GM12872 (cell line): ENCODE results near the gene ESM1.

ENCODE experiments used
- CTCF ChIP-seq: IDR thresholded peaks from 3 replicates; pipeline ENCODE4 v1.5.1; 2011; ENCODE audit warnings: low read depth, mild to moderate bottlenecking, low read length, moderate library complexity; ENCODE audit not compliant: insufficient read depth

The ESM1 gene

GRCh38 chr5:54994628-54995027 is 9.2 kb upstream of the ESM1 start:
- no peak for TF ChIP-seq CTCF

DNA sequence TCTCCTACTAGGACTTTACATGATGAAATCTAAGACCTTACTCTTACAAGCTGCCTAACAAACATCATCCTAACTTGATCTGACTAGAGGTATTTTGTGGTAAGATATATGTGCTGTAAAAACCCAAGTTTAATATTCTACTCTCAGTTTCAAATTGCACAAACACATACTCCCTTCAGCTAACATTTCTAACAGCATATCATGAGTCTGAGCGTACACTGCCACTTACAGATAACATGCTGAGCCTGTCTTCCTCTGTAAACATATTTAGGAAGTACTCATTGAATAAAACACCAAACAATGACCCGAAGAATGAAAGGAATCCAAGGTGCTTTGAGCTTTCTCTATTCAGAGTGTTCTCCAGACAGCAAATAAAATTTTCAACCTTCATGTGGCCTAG is 7.9 kb upstream of the ESM1 start:
- TF ChIP-seq CTCF = no peak

GRCh38 chr5:54991416-54991815 is 6.0 kb upstream of the ESM1 start:
- TF ChIP-seq CTCF = no peak

- TF ChIP-seq CTCF = no peak
Observed at GRCh38 chr5:54990841-54991258, 5.5 kb upstream of the ESM1 start.

GRCh38 chr5:54988817-54989216 is 3.4 kb upstream of the ESM1 start:
- TF ChIP-seq CTCF = no peak

GRCh38 chr5:54988218-54988617 is 2.8 kb upstream of the ESM1 start:
- TF ChIP-seq CTCF = no peak

DNA sequence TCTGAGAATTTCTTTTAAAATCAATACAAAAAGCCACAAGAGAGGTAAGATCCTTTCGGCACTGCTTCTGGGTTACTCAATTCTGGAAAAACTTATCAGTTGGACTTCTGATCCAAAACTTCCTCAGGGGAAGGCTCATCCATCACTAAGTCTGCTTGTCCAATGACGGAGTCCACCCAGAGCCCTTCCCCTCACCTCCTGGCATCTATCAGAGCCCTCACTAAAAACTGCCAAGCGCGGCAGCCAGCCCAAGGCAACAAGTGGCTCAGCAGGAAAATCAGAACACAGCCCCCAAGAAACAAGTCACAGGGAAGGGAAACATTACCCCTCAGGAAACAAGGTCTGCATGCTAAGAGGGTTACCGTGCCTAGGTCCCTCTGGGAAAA is 869 bp upstream of the ESM1 start:
- no peak for TF ChIP-seq CTCF

DNA sequence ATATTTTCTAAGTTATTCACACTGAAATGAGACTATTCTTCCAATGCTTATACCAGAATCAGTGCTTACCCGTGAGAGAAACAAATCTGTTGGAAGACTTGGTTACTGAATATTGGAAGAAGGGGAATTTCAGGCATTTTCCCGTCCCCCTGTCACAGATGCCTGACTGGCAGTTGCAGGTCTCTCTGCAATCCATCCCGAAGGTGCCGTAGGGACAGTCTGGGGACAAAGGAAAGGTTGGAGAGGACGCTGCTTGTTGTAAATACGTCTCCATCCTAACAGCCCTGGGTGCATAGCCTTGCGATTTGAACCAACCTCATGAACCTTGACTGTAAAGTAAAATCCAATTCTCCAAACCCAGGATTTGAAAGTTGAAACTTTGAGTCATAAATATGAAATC is 3.5 kb downstream of the ESM1 start:
- no peak for TF ChIP-seq CTCF
